Right kidney (tissue), 1 donor: ENCODE results near the gene HES3.

ENCODE experiments used
- DNase-seq: peaks from one replicate; pipeline ENCODE4 v3.0.0-alpha.2; 2016

The HES3 gene

DNA sequence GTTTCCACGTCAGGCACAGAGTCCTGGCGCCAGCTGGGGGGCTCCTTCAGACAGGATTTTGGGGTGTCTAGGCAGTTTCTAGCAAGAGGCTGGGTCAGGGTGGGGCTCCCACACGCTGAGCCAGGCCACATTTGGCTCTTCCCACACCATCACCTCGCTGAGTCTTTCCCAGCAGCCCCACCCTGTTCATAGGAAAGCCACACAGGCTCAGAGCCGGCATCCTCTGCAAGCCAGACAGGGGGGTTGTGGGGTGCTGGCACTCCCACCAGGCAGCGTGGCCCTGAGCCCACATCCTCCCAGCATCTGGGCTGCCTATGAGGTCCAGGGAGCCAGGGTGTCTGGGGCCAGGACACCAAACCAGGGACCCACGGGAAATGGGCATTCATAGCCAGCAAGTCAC is 19.7 kb downstream of the HES3 start:
- no peak for DNase-seq

- DNase-seq = no peak
Observed at GRCh38 chr1:6265151-6265550, 21.2 kb downstream of the HES3 start.

GRCh38 chr1:6266641-6267040 is 22.7 kb downstream of the HES3 start:
- no peak for DNase-seq

DNA sequence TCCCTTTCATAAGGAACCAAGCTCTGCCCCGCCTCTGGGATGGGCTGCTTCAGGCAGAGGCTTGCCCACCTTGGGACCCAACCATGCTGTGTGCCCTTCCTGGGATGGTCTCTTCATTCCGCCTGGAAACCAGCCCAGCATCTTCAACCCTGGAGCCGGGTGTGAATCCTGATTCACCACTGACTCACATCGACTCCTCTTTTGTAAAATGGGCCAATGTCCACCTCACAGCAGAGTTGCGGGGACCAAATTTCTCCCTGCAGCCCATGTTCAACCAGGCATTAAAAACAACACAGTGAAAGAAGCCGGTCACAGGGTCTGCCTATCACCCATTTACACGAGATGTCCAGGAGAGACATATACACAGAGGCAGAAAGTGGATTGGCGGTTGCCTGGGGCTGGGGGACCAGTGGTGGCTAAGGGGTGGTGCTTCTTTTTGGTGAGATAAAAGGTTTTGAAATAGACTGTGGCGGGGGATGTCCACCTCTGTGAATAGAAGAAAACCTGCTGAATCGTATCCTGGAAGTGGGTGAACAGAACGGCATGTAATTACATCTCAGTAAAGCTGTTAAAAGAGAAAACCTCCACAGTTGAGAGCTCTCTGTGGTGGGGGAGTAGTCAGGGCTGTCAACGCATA is 23.8 kb downstream of the HES3 start:
- DNase-seq = peak; percentile 19

DNA sequence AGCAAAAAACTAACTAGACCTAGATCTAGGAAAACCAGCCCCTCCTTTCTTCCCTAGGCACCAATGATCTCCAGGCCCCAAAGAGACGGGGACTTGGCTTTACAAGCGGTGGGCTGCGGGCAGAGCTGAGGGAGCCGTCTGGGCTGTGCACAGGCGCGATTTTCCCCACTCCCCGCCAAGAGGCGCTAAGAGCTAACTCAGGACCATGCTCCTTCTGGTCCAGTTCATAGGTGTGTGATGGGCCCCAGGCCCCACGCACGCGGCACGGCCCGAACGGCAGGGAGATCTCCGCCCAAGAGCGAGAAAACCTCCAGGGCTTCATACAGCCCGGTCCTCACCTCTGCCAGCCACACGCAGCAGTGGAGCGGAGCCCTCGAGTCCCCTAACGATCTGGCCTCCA is 24.4 kb downstream of the HES3 start:
- peak; percentile 57 for DNase-seq

DNA sequence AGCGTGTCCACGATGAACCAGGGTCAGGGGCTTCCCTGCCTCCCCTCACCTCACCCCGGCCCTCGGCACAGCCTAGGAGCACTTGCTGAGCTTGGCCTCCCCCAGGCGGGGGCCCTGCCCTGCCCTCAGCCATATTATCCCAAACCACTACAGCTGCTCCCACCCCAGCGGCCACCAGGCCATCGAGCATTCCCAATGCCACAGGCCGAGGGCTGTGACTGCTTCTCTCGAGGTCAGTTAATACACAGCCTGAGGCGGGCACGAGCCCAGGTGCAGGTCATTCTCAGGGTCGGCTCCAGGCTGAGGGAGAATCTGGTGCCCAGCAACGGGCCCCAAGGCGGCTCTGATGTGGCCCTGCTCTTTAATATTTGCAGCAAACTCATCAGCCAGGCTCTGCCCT is 25.3 kb downstream of the HES3 start:
- DNase-seq = peak; percentile 18

GRCh38 chr1:6269720-6270400 is 25.9 kb downstream of the HES3 start:
- peak; percentile 32 for DNase-seq

DNA sequence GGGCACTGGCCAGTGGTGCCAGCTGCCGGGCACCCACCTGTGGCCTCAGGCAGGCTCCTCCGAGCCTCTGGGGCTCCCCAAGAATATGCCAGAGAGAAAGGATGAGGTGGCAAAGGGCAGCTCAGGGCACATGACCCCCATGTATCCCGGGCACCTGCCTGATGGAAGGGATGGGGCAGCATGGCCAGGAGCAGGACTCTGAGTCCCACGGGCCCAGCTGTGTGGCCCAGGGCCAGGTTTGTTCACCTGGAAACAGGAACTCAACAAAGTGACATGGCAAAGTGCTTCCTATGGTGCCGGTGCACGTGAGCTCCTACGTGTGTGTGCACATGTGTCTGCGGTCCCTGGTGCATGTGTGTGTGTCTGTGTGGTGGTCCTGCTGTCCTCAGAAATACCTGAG is 26.4 kb downstream of the HES3 start:
- DNase-seq = no peak

- no peak for DNase-seq
Observed at GRCh38 chr1:6271006-6271405, 27.0 kb downstream of the HES3 start.

- DNase-seq = peak; percentile 52
Observed at GRCh38 chr1:6271554-6271953, 27.6 kb downstream of the HES3 start.

DNA sequence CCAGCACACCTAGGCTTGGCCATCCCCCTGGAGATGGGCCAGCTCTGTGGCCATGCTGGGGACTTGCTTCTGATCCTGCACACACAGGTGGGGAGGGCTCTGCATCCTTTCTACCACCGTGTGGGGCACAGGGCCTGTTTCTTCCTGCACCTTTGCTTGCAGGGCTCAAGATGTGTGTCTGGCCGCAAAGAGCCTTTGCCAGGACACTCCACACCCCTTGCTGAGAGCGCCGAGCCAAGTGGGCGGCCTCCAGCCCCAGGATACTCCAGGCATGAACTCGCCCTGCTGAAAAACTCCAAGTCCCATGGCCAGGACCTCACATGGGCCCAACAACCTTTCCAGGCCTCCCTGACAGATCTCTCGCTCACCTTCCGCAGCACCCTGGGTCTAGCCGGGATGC is 28.5 kb downstream of the HES3 start:
- DNase-seq = no peak

- DNase-seq = peak; percentile 29
Observed at GRCh38 chr1:6272868-6273267, 28.9 kb downstream of the HES3 start.

GRCh38 chr1:6273380-6273891 is 29.5 kb downstream of the HES3 start:
- peak; percentile 54 for DNase-seq

DNA sequence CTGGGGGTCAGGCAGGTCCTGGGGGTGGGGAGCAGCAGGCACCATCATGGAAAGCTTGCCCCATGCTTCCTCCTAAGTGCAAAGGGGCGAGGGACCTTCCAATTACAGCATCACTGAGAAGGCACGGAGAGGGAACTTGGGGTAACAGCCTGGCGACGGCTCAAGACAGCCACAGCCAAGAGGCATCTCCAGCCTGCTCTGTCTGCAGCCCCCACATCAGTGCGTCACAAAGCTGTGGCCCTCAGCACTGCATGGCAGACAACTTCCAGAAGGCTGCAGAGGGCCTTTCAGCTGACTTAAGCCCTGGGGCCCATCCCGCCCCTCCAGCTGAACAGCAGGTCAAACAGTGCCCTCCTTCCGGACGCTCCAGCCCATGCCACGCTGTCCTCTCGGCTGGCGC is 30.1 kb downstream of the HES3 start:
- no peak for DNase-seq

DNA sequence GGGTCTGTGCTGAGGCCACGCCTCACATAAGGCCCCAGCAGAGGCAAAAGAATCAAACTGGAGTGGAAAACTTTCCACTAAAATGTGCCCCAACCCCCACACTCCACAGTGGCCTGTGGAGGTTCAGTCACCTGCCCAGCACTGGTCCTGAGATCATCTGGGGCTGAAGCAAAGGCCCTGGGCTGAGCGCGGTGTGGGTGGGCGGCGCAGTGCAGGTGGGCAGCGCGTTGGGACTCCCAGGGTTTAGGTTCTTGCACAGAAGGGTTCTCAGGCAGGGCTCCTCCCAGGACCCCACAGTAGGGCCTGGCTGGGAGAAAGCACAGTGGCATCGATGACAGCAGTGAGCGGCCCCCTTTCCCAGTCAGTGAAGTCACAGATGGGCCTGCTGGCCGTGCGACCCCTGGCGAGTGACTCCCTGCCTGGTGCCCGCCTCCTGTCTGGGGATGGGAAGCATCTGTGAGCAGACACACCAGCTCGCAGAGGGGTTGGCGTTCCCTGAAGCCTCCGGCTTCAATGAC is 30.7 kb downstream of the HES3 start:
- no peak for DNase-seq

GRCh38 chr1:6275826-6276782 is 32.1 kb downstream of the HES3 start:
- DNase-seq = peak; percentile 74

DNA sequence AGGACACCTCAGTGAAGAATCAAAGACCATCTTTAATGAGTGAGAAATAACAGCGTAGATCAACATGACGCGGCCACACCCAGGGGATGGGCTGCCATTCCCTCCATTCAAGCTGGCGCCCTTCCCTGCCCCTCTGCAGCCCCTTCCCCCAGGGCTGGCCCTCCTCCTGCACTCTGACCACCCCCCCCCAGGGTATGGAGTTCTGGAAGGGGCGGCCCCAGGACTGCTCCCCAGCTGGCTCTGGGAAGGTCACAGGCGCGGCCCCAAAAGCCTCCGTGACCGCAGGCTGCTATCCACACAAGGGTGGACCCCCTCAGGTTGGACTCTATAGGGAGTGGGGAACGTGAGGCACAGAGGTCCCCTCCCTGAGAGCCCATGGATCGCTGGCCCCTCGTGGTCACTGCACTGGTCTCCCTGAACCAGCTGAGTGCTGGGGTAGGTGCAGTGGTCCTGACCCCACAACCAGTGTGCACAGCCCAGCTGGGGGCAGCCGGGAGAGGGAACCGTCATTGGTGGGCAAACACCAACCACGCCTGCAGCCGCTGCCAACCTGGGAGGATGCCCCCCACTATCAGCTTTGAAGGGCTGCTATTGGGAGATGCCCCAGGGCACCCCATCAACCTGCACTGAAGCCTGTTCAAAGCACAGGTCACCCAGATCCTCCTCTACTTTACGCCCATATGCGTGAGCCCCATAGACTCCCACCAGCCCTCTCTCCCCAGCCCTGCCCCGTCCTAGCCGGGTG is 33.0 kb downstream of the HES3 start:
- peak; percentile 35 for DNase-seq

GRCh38 chr1:6278263-6278662 is 34.3 kb downstream of the HES3 start:
- DNase-seq = no peak

- DNase-seq = no peak
Observed at GRCh38 chr1:6279066-6279465, 35.1 kb downstream of the HES3 start.

DNA sequence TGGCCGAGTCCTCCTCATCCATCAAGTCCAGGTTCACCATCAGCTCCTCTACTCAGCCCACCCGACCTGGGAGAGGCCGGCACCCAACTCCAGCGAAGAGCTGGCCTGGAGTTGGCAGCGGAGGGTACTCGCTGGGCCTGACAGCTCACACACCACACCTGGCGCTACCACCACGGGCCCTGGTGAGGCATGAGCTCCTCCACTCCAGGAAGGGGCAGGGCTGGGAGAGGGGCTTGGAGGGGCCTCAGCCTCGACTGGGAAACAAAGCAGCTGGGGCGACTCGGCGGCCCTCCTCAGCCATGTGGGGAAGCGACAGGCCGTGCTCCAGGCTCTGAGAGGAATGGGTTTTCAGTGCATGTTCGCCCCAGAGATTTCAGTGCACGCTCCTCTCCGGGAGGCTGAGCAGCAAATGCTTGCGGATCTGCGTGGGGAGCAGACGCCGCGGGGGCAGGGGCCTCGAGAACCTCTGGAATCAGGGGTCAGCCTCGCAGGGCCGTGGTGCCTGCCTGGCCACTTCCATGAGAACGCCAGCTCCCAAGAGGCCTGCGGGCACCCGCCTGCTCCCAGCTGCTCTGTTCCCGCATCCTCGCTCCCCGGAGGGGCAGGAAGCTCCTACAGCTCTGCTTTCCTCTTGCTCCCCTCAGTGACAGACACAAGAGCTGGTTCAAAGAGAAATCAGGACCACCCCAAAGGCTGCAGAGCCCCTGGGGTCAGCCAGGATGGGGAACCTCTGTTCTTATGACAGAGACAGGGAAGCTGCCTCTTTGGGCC is 35.8 kb downstream of the HES3 start:
- DNase-seq = peak; percentile 41

DNA sequence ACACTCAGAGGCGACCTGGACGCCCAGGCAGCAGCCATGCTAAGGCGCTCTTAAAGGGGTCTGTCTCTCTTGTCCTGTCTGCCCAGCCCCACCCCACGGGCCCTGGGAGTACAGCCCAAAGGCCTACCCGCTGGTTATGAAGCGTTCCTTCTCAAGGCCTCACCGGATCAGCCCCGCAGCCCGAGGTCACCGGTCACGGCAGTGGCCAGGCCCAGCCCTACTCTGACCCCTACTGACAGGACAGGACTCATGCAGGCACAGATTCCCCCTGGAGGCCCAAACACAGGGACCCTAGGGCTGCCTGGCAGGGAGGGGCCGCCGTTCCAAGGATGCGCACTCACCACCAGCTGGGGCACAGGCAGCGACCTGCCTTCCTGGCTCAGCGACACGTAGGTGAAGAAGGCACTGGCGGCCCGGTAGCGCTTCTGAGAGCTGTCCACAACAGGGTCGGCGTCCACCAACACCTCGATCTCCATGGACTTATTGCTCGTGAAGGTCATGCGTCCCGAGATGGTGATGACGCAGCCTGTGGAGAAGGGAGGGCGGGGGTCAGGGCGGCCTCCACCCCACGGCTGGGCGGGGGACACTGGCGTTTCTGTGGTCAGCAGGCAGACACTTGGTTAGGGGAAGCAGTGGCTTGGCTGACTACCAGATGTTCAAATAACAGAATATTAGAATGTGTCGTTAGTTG is 36.9 kb downstream of the HES3 start:
- no peak for DNase-seq
